ENCODE measurements around the gene PHETA2.

PHETA2 gene

GRCh38 chr22:42039271-42039670, 34.8 kb upstream of the PHETA2 start:
- H3K4me3 ChIP-seq (ENCODE audit: low read depth, low read length): no peak overlapping the region
- in situ Hi-C loops (cut with HindIII; ENCODE audit: low sequenced_read_pairs): no loop called here
- DNase-seq (ENCODE audit: low read depth, low spot score): no peak
- no peak for TF ChIP-seq CTCF (IDR thresholded peaks at IDR 0.05; ENCODE audit: low read depth, low read length)

- DNase-seq (ENCODE audit: low read depth, low spot score): no peak
- H3K4me3 ChIP-seq (ENCODE audit: low read depth, low read length): no peak overlapping the region
- no peak for TF ChIP-seq CTCF (IDR thresholded peaks at IDR 0.05; ENCODE audit: low read depth, low read length)
- in situ Hi-C loops (cut with HindIII; ENCODE audit: low sequenced_read_pairs): no loop called here
Measured at GRCh38 chr22:42041784-42042183, 32.3 kb upstream of the PHETA2 start.

GRCh38 chr22:42050641-42051180, 23.3 kb upstream of the PHETA2 start:
- in situ Hi-C loops (cut with HindIII; ENCODE audit: low sequenced_read_pairs): no loop called here

GRCh38 chr22:42052765-42053164, 21.3 kb upstream of the PHETA2 start:
- DNase-seq (ENCODE audit: low read depth, low spot score): no peak
- TF ChIP-seq CTCF (IDR thresholded peaks at IDR 0.05; ENCODE audit: low read depth, low read length): no peak
- in situ Hi-C loops (cut with HindIII; ENCODE audit: low sequenced_read_pairs): no loop called here
- H3K4me3 ChIP-seq (ENCODE audit: low read depth, low read length): no peak overlapping the region

More at GRCh38 chr22:42050641-42051180, 23.3 kb upstream of the PHETA2 start:
- no peak overlapping the region for H3K4me3 ChIP-seq (ENCODE audit: low read depth, low read length)
- DNase-seq (ENCODE audit: low read depth, low spot score): no peak
- TF ChIP-seq CTCF (IDR thresholded peaks at IDR 0.05; ENCODE audit: low read depth, low read length): no peak

GRCh38 chr22:42056757-42057511, 17.1 kb upstream of the PHETA2 start:
- H3K4me3 ChIP-seq (ENCODE audit: low read depth, low read length): no peak overlapping the region
- no peak for DNase-seq (ENCODE audit: low read depth, low spot score)
- in situ Hi-C loops (cut with HindIII; ENCODE audit: low sequenced_read_pairs): no loop called here
- TF ChIP-seq CTCF (IDR thresholded peaks at IDR 0.05; ENCODE audit: low read depth, low read length): no peak

GRCh38 chr22:42060489-42060888, 13.6 kb upstream of the PHETA2 start:
- no peak overlapping the region for H3K4me3 ChIP-seq (ENCODE audit: low read depth, low read length)
- in situ Hi-C loops (cut with HindIII; ENCODE audit: low sequenced_read_pairs): no loop called here
- TF ChIP-seq CTCF (IDR thresholded peaks at IDR 0.05; ENCODE audit: low read depth, low read length): no peak
- no peak for DNase-seq (ENCODE audit: low read depth, low spot score)
